ENCODE results near the gene SLC22A12.
A peak's percentile ranks its signal among the peaks of the same experiment; 100 is the strongest.

Gene SLC22A12

DNA sequence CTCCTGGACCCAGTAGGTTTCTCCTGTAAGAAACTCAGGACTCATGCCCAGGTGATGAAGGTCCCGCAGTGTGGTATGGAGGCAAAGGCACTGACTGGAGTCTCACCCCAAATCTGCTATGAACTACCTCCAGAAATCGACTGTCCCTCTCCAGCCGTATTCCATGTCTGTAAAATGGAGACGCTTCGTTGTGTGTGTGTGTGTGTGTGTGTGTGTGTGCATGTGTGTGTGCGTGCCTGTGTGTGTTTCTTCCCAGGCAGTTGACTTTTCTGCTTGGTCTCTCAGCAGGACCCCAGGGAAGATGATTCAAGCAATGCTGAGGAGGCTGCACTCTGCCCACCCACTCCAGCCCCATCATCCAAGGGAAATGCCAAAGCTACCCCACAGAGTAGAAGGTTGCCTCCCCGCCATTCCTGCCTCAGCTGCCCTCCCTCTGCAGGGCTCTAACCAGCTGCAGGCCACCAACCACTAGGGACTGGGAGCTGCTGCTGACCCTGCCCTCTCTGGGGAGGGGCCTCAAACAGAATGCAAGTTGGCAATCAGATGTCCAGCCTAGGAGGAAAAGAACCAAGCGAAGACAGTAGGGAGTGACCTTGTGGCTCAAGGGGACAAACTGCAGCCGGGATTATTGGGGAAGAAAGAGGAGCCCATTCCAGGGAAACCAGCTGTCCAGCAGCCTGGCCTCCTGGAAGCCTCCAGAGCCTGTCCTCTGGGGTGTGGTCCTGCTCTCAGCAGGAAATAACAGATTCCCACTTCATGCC lies 56.2 kb downstream of the SLC22A12 start:
- DNase-seq (ENCODE audit: insufficient read length, low spot score) (no peak), FAIRE-seq (no peak)
- TF ChIP-seq, protein P1, sequence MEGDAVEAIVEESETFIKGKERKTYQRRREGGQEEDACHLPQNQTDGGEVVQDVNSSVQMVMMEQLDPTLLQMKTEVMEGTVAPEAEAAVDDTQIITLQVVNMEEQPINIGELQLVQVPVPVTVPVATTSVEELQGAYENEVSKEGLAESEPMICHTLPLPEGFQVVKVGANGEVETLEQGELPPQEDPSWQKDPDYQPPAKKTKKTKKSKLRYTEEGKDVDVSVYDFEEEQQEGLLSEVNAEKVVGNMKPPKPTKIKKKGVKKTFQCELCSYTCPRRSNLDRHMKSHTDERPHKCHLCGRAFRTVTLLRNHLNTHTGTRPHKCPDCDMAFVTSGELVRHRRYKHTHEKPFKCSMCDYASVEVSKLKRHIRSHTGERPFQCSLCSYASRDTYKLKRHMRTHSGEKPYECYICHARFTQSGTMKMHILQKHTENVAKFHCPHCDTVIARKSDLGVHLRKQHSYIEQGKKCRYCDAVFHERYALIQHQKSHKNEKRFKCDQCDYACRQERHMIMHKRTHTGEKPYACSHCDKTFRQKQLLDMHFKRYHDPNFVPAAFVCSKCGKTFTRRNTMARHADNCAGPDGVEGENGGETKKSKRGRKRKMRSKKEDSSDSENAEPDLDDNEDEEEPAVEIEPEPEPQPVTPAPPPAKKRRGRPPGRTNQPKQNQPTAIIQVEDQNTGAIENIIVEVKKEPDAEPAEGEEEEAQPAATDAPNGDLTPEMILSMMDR (IDR thresholded peaks at IDR 0.05; ENCODE audit: insufficient read depth, missing control alignments), result no peak

DNA sequence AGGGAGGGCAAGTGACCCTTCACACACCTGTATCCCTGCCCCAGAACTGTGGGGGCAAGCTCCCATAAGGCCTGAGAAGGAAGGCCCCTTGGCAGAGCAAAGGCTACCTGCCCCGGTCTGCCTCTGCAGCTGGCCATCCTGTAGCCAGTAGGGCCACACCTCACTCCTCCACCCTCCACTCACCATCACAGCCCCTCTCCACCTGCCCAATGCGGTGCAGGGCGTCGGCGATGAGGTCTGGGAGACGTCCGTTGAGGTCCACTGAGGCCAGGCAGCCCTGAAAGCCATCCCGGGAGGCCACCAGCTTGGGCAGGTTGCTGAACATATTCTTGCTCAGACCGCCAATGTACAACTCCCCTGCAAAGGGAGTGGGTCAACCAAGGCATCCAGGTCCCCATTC lies 57.5 kb downstream of the SLC22A12 start:
- TF ChIP-seq, protein P1 (IDR thresholded peaks at IDR 0.05; ENCODE audit: insufficient read depth, missing control alignments), result no peak
- FAIRE-seq (no peak), DNase-seq (ENCODE audit: insufficient read length, low spot score) (no peak)

- DNase-seq (ENCODE audit: insufficient read length, low spot score) (no peak), FAIRE-seq (no peak)
- TF ChIP-seq, protein P1 (IDR thresholded peaks at IDR 0.05; ENCODE audit: insufficient read depth, missing control alignments), result peak; percentile 41
Measured at GRCh38 chr11:64649291-64649697, 58.3 kb downstream of the SLC22A12 start.

- DNase-seq (ENCODE audit: insufficient read length, low spot score), result no peak
- FAIRE-seq, result no peak
- TF ChIP-seq, protein P1 (IDR thresholded peaks at IDR 0.05; ENCODE audit: insufficient read depth, missing control alignments), result peak; percentile 6
Measured at GRCh38 chr11:64650923-64651523, 60.0 kb downstream of the SLC22A12 start.
